Measurements from ENCODE around the gene F8.

DNA sequence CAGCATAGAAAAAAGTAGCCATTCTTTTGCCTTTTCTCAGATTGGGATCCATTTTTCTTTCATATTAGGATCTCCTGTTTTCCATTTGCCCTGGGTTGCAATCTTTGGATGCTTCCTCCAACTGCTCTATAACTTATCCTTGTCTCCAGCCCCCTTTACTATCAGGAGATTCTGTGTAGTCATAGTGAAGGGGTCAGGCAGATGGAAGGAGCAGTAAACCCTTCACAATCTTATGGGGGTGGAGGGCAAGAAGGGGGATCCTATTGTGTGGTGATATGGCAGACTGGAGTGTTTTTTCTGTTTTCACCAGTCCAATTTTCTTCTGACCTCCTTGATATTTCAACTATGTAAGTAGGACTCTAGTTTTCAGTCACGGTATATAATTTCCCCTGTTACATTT, 186.4 kb downstream of the F8 start:
- no peak for TF ChIP-seq EZH2phosphoT487 (IDR thresholded peaks at IDR 0.05; ENCODE audit: borderline replicate concordance)
- no peak for TF ChIP-seq CTCF (conservative IDR thresholded peaks at IDR 0.05; ENCODE audit: low read length)
